IMR-90 (cell line): Measurements from ENCODE around the gene SPDYE16. TPM values are rescaled to one million over a fixed set of nuclear protein-coding genes. Genes with fewer than 3 reads are reported as not detected.
"Not testable (repeated sequence)": the region's sequence is repeated elsewhere in the genome, so short reads cannot be mapped to it uniquely, and the experiment has no call there.

Experiments
- ATAC-seq: fragments of 200-7000 bp; cut with Tn5 transposase; 2 replicates; pipeline ENCODE4 v1.9.1; 2020; ENCODE audit warnings: low read depth, mild to moderate bottlenecking, moderate library complexity
- BruUV-seq: library from RNA; stranded (reverse); fragments of 400-500 nt; replicated peaks from 2 replicates; lab custom pipeline; 2021; lab: Mats Ljungman, UMichigan
- CTCF ChIA-PET: fragments of 300-600 bp; formaldehyde crosslinking; extraction: SDS; loops from one replicate; lab custom pipeline; 2021; ENCODE audit warnings: antibody characterized with exemption; lab: Yijun Ruan, JAX
- POLR2A ChIA-PET: fragments of 300-600 bp; sonication (Branson Sonifier 250); formaldehyde crosslinking; loops from one replicate; lab custom pipeline; 2022; ENCODE audit warnings: antibody characterized with exemption; ENCODE audit not compliant: unreplicated experiment; lab: Charles Lee
- DNase-seq: peaks from one replicate; pipeline ENCODE4 v3.0.0; 2013
- H2AFZ ChIP-seq: replicated peaks from 2 replicates; pipeline ENCODE3; 2013; ENCODE audit warnings: low read length, mild to moderate bottlenecking; ENCODE audit not compliant: poor library complexity
- H2AK5ac ChIP-seq: 2 replicates; pipeline ENCODE4 v1.6.1; 2013; ENCODE audit warnings: low read depth, low read length, inconsistent platforms
- H2AK9ac ChIP-seq: replicated peaks from 2 replicates; pipeline ENCODE3; 2013; ENCODE audit warnings: mild to moderate bottlenecking, low read depth, low read length, moderate library complexity; ENCODE audit not compliant: poor library complexity
- H2BK120ac ChIP-seq: 2 replicates; pipeline ENCODE4 v1.6.1; 2013; ENCODE audit warnings: low read depth, low read length, inconsistent platforms
- H2BK15ac ChIP-seq: 3 replicates; pipeline ENCODE4 v1.6.1; 2013; ENCODE audit warnings: low read depth, low read length, inconsistent platforms
- H2BK20ac ChIP-seq: 2 replicates; pipeline ENCODE4 v1.6.1; 2013; ENCODE audit warnings: low read depth, mild to moderate bottlenecking, inconsistent platforms, low read length, moderate library complexity
- H2BK5ac ChIP-seq: 2 replicates; pipeline ENCODE4 v1.6.1; 2013; ENCODE audit warnings: mild to moderate bottlenecking, low read depth, low read length, inconsistent platforms; ENCODE audit not compliant: poor library complexity, severe bottlenecking
- H3K14ac ChIP-seq: replicated peaks from 2 replicates; pipeline ENCODE4 v1.6.1; 2013; ENCODE audit warnings: low read depth, low read length, inconsistent platforms
- H3K18ac ChIP-seq: 2 replicates; pipeline ENCODE4 v1.6.1; 2013; ENCODE audit warnings: low read depth, low read length, control low read depth
- H3K23ac ChIP-seq: 2 replicates; pipeline ENCODE4 v1.6.1; 2013; ENCODE audit warnings: low read depth, low read length, inconsistent platforms
- H3K27ac ChIP-seq: 2 replicates; pipeline ENCODE4 v1.5.1; 2013; ENCODE audit warnings: mild to moderate bottlenecking, control low read depth, low read length; ENCODE audit not compliant: insufficient read depth
- H3K27me3 ChIP-seq: 2 replicates; pipeline ENCODE4 v1.6.1; 2013; ENCODE audit warnings: low read length; ENCODE audit not compliant: control insufficient read depth, insufficient read depth
- H3K36me3 ChIP-seq: 2 replicates; pipeline ENCODE4 v1.6.1; 2013; ENCODE audit warnings: low read length, mixed read lengths; ENCODE audit not compliant: control insufficient read depth, insufficient read depth
- H3K4ac ChIP-seq: 2 replicates; pipeline ENCODE4 v1.6.1; 2013; ENCODE audit warnings: low read depth, low read length, inconsistent platforms
- H3K4me1 ChIP-seq: 2 replicates; pipeline ENCODE4 v1.6.1; 2013; ENCODE audit warnings: low read length, mixed read lengths; ENCODE audit not compliant: control insufficient read depth, insufficient read depth
- H3K4me2 ChIP-seq: 2 replicates; pipeline ENCODE4 v1.6.1; 2013; ENCODE audit warnings: low read depth, mild to moderate bottlenecking, control low read depth, low read length, moderate library complexity
- H3K4me3 ChIP-seq: 2 replicates; pipeline ENCODE4 v1.5.1; 2013; ENCODE audit warnings: low read depth, mild to moderate bottlenecking, control low read depth, low read length, moderate library complexity; ENCODE audit not compliant: insufficient read depth
- H3K56ac ChIP-seq: 2 replicates; pipeline ENCODE4 v1.6.1; 2013; ENCODE audit warnings: low read length, inconsistent platforms; ENCODE audit not compliant: insufficient read depth; ENCODE audit errors: extremely low read depth
- H3K79me1 ChIP-seq, 2 experiments: 2 replicates each; pipeline ENCODE4 v1.6.1; 2013; ENCODE audit warnings: low read length in 2 of 2, inconsistent platforms in 1 of 2, low read depth in 1 of 2
- H3K9ac ChIP-seq: 2 replicates; pipeline ENCODE4 v1.6.1; 2013; ENCODE audit warnings: low read depth, low read length, control low read depth
- H3K9me1 ChIP-seq: 2 replicates; pipeline ENCODE4 v1.6.1; 2013; ENCODE audit warnings: low read length, inconsistent platforms; ENCODE audit not compliant: insufficient read depth
- H3K9me3 ChIP-seq: 2 replicates; pipeline ENCODE4 v1.6.1; 2013; ENCODE audit warnings: low read length; ENCODE audit not compliant: control insufficient read depth, insufficient read depth
- H4K20me1 ChIP-seq: 2 replicates; pipeline ENCODE4 v1.6.1; 2013; ENCODE audit warnings: low read length, inconsistent platforms; ENCODE audit not compliant: insufficient read depth
- H4K5ac ChIP-seq: 2 replicates; pipeline ENCODE4 v1.6.1; 2013; ENCODE audit warnings: mild to moderate bottlenecking, low read depth, low read length, control low read depth
- H4K8ac ChIP-seq, 2 experiments: 2 replicates each; pipeline ENCODE4 v1.6.1; 2013; ENCODE audit warnings: low read depth in 2 of 2, low read length in 2 of 2, control low read depth in 1 of 2, inconsistent platforms in 1 of 2
- H4K91ac ChIP-seq: 2 replicates; pipeline ENCODE4 v1.6.1; 2013; ENCODE audit warnings: low read depth, low read length, inconsistent platforms; ENCODE audit not compliant: insufficient read depth
- WGBS, 2 experiments: methylation state at CpG; one replicate each; pipeline versions ENCODE4 v1.1.5 to v1.1.7; 2013; ENCODE audit warnings: missing lambda C conversion rate in 2 of 2; ENCODE audit not compliant: insufficient read length in 1 of 2; ENCODE audit errors: extremely low coverage in 2 of 2; 5-methylcytosine and 5-hydroxymethylcytosine counted together
- dilution Hi-C: fragments of 300-500 bp; cut with HindIII; formaldehyde crosslinking; loops from one replicate; pipeline ENCODE4 v1.14.3; 2018; ENCODE audit warnings: low sequenced_read_pairs; ENCODE audit not compliant: unreplicated experiment
- in situ Hi-C: fragments of 300-500 bp; cut with MboI; formaldehyde crosslinking; loops from 3 replicates; pipeline ENCODE4 v1.14.3; 2019; ENCODE audit warnings: low sequenced_read_pairs, inconsistent platforms, mixed read lengths
- intact Hi-C: fragments of 100-400 bp; cut with micrococcal nuclease; formaldehyde crosslinking; loops from 2 replicates; pipeline ENCODE4 v1.10.0; 2022
- polyA plus RNA-seq, 3 experiments: library from polyadenylated mRNA; depleted of rRNA; stranded (reverse); fragments of >200 nt; gene quantifications; 2 replicates each; pipeline ENCODE4 v1.2.3, GENCODE V29; 2012; ENCODE audit warnings: low replicate concordance in 1 of 3
- total RNA-seq: library from RNA; depleted of rRNA; stranded (reverse); fragments of >200 nt; gene quantifications from 2 replicates; pipeline ENCODE4 v1.2.3, GENCODE V29; 2012

Gene SPDYE16
- total and polyA plus RNA-seq, 2 of the 4 experiments (the other 2 are of a cell fraction), result not detected

GRCh38 chr7:76511200-76511910 is 31.7 kb downstream of the SPDYE16 start:
- BruUV-seq, H3K23ac ChIP-seq, H2BK120ac ChIP-seq, POLR2A ChIA-PET, H2AK9ac ChIP-seq, H3K14ac ChIP-seq, H3K4ac ChIP-seq, H3K27me3 ChIP-seq, H3K36me3 ChIP-seq, H3K9me1 ChIP-seq, in situ Hi-C loops, H2BK15ac ChIP-seq, H2AK5ac ChIP-seq, H3K79me1 ChIP-seq, DNase-seq, H3K27ac ChIP-seq, CTCF ChIA-PET, H3K4me3 ChIP-seq, H4K5ac ChIP-seq, H2BK20ac ChIP-seq, dilution Hi-C loops, H3K18ac ChIP-seq, H3K9ac ChIP-seq, H3K9me3 ChIP-seq, H3K56ac ChIP-seq, H3K4me1 ChIP-seq, H2BK5ac ChIP-seq, H2AFZ ChIP-seq, ATAC-seq, intact Hi-C loops, H4K8ac ChIP-seq, H4K91ac ChIP-seq, H3K4me2 ChIP-seq, H4K20me1 ChIP-seq: not testable (repeated sequence)
- WGBS, 2 experiments, result no CpG with 5 or more reads among the region's 24 CpGs
